ENCODE measurements around the gene GRID2IP.
"Not testable (repeated sequence)": the region's sequence is repeated elsewhere in the genome, so short reads cannot be mapped to it uniquely, and the experiment has no call there.

The GRID2IP gene

GRCh38 chr7:6482743-6483119 is 68.5 kb downstream of the GRID2IP start:
- DNase-seq: no peak

GRCh38 chr7:6482307-6482706 is 69.0 kb downstream of the GRID2IP start:
- no peak for DNase-seq

DNA sequence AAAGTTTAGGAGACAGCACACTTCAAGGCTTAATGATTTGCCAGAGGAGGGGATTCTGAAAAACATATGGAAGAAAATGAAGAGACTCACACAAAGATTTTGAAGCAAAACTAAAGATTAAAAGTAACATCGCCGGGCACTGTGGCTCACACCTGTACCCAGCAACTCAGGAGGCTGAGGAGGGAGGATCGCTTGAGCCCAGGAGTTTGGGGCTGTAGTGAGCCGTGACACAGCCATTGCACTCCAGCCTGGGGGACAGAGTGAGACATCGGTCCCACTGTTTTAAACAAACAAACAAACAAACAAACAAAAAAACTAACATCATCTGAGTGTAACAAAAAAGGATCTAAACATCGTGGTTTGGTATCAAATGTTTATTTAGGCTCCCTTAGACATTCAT is 69.8 kb downstream of the GRID2IP start:
- no peak for DNase-seq

GRCh38 chr7:6480323-6480660 is 71.0 kb downstream of the GRID2IP start:
- DNase-seq: no peak

DNA sequence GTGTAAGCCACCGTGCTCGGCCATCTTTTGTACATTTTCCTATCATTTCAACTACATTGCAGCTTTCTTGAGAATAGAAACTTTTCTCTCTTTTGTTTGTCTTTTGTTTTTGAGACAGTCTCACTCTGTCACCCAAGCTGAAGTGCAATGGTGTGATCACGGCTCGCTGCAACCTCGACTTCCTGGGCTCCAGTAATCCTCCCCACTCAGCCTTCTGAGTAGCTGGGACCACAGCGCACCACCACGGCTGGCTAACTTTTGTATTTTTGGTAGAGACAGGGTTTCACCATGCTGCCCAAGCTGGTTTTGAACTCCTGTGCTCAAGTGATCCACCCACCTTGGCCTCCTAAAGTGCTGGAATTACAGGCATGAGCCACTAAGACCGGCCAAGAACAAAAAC is 72.2 kb downstream of the GRID2IP start:
- no peak for DNase-seq

DNA sequence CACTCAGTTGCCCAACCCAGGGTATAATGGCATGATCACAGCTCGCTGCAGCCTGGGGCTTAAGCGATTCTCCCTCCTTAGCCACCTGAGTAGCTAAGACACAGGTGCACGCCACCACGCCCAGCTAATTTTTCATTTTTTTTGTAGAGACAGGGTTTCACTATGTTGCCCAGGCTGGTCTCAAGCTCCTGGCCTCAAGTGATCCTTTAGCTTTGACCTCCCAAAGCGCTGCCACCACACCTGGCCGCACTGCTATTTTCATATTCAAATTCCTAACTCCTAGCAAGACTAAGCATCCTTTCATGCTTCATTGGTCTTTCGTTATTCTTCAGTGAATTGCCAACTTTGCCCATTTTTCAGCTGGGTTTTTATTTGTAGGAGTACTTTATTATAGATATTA is 73.1 kb downstream of the GRID2IP start:
- no peak for DNase-seq

- DNase-seq: no peak
Observed at GRCh38 chr7:6477318-6477660, 74.0 kb downstream of the GRID2IP start.

- DNase-seq: peak in 1 of 2 donors; percentile 6
Observed at GRCh38 chr7:6476596-6477317, 74.5 kb downstream of the GRID2IP start.

DNA sequence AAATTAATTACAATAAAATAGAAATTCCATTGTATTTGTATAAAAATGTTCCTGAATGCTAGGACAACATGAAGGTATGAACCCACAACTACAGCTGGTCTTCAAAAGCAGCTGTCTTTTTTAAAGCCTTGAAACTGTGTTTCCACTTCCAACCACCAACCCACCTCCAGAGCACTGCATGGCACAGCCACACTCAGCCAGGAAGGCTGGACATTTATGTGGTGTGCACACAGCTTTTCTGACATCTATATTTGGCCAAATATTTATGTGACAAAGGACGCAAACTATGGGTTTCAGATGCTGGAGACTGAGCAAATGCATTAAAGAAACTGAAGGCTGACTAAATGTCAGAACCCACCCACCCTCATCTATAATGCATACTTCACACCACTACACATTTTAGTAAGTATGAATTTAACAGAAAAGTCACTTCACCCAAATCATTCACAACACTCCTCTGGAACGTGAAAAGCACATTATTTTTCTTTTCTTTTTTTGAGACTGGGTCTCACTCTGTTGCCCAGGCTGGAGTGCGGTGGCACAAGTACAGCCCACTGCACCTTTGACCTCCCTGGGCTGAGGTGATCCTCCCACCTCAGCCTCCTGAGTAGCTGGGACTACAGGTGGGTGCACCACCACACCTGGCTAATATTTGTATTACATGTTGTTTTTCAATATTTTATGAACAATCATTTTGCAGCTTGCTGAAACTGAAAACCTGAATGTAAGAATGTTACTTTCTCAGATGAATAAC is 75.7 kb downstream of the GRID2IP start:
- DNase-seq: no peak

DNA sequence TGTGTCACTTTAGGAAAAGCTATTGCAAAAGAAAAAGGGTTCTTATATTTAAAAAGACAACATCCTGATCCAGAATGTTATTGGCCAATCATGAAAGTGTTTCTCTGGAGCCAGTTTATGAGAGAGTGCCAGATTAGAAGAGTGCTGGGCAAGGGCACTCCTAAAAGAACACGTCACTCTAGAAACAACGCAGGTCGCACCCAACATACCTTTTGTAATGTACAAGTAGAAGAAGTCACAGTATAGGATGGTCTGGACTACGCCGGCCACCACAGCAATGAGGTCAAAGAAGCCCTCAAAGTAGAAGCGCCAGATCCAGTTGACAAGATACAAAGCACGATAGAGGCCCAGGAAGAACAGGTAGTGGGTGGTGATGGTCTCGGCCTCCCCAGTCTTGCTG is 85.4 kb downstream of the GRID2IP start:
- DNase-seq: no peak

- not testable (repeated sequence) for DNase-seq
Observed at GRCh38 chr7:6463609-6464008, 87.7 kb downstream of the GRID2IP start.

DNA sequence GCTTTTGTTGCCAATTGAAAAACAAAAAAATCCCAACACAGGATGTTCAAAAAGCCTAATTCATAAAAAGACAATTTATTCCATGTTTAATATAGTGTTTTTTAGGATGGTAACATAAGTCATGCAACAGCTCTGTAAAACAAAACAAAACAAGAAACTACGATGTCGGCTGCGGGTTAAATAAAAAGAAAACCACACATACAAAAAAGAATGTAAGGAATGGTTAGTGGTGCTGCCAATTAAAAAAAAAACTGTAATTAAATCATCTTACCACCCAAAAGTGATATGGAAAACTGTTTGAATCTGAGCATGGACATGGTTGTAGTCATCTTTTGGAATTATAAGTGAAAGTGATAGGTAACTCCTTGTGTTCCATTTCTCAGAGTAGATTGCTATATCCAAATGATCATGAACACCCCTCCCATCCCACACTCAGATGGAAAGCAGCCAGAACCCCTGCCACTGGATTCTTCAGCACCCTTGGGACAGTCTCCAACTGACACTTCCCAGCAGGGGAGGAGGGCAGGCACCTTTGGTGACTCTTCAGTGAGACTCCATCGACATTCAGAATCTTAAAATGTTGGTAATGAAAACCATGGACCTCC is 89.2 kb downstream of the GRID2IP start:
- no peak for DNase-seq

- DNase-seq: no peak
Observed at GRCh38 chr7:6460990-6461584, 90.2 kb downstream of the GRID2IP start.

GRCh38 chr7:6460303-6460702 is 91.0 kb downstream of the GRID2IP start:
- no peak for DNase-seq

- DNase-seq: not testable (repeated sequence)
Observed at GRCh38 chr7:6458676-6459075, 92.6 kb downstream of the GRID2IP start.

- no peak for DNase-seq
Observed at GRCh38 chr7:6453734-6454133, 97.5 kb downstream of the GRID2IP start.

DNA sequence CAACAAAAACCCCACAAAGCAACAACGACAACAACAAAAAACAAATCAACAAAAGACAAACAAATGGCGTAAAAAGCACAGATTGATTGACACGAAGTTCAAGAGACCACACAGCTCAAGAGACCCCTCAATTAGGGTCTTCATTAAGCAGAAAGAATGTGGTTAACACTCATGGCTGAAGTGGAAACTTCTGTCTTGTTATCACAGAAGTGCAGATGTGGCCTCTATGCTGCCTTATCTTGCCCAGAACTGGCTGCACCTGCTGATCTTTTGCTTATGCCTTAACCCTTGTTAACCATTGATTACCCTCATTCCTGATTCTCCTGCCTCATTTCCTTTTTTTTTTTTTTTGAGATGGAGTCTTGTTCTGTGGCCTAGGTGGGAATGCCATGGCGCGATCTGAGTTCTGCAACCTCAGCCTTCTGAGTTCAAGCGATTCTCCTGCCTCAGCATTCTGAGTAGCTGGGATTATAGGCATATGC is 100.0 kb downstream of the GRID2IP start:
- DNase-seq: no peak

- DNase-seq: not testable (repeated sequence)
Observed at GRCh38 chr7:6450591-6450990, 100.7 kb downstream of the GRID2IP start.

GRCh38 chr7:6449884-6450283 is 101.4 kb downstream of the GRID2IP start:
- not testable (repeated sequence) for DNase-seq

DNA sequence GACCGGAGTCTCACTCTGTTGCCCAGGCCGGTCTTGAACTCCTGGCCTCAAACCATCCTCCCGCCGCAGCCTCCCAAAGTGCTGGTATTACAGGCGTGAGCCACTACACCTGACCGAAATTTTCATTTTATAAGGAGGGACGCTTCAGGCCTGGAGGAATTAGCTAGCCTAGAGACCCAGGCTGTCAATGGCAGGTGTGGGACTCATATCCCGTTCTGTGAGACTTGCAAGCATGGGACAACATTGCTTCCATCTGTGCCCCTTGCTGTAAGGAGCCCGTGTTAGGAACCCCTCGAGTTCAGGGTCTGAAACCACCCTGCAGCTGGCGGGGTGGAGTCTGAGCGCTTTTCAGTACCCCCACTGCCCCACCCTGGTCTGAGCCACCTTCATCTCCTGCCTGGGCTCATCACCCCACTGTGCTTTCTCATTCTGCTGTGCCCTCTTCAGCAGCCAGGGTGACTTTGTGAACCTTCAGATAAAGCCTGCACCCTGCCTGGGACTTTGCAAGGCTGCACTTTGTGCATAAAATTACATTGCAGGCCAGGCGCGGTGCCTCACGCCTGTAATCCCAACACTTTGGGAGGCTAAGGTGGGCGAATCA is 102.2 kb downstream of the GRID2IP start:
- DNase-seq: no peak

DNA sequence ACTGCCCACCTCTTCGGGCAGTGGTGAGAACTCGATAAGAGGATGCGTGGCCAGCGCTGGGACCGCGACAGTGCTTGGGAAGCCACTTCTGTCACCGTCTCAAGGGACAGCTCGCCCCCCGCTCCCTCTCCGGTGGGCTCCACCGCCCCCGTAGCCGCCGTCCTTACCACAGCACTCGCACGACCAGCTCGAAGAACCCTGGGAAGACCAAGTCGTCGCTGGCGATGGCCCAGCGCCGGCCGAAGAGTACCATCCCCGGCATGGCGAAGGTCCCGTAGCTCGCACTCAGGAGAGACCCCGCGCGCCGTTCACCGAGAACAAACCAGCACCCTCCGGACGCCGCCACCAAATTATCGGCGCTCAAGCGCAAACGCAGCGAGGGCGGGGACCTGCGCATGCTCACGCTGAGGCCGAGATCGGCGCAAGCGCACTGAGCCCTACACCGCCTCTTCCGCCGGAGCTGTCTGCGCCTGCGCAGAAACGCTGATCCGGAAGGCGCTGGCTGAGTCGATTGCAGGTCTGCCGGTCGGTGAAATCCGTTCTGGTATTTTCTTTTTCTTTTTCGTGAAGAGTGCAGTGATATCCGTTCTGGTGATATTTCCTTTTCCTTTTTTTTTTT is 103.6 kb downstream of the GRID2IP start, which contains the start of gene DAGLB:
Gene DAGLB (minus strand): TSS at position 374 of the 619 bp plus-strand sequence. CDS start 112 bp downstream, at position 262.
- peak; percentile 88 to 93 for DNase-seq

All from bone marrow (tissue), 2 donors.